ENCODE measurements around the gene AMPH. TPM values are rescaled to one million over a fixed set of nuclear protein-coding genes. Genes with fewer than 3 reads are reported as not detected.
"Not testable (repeated sequence)": the region's sequence is repeated elsewhere in the genome, so short reads cannot be mapped to it uniquely, and the experiment has no call there.

Gene AMPH
- polyA plus RNA-seq, 3 donors = 1.2 to 7.3 (median 2.9) TPM

DNA sequence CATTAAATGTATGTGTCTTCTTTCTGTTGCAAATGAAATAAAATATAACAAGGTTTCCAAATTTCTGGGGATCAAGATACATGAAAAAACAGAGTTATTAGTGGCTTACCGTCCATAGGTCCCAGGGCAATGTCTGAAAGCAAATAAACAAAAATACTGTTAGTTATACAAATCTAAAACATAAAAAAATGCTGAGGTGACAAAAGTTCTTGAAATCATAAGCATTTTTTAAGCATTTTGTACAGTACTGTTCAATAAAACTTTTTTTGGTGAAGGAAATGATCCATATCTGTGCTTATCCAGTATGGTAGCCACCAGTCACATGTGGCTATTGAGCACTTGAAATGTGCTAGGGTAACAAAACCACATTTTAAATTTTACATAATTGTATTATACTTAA, 199.1 kb downstream of the AMPH start:
- 68 to 91% (median 88%) methylated on average over 1 of the region's 1 CpG for WGBS, 3 donors
- H3K27ac ChIP-seq (ENCODE audit: low read depth, low read length) = no peak overlapping the region

DNA sequence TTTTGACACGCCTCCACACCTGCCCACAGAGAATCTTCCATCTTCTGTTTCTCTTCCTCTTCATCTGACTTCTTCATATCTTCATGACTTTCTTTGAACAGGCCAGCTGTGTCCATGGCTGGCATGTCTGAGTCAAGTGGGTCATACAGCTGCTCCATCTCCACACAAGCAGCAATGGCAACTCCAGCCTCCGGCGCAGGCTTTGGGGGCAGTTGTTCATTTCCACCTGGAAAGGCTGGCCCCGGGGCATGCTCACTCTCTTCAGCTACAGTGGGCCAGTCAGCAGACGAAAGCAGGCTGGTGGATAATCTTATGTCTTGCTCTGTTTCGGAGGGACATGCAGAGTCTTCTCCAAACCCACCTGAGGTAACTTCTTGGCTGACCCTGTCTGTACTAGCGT, 202.1 kb downstream of the AMPH start:
- 79 to 94% (median 91%) methylated on average over 7 of the region's 7 CpGs for WGBS, 3 donors

DNA sequence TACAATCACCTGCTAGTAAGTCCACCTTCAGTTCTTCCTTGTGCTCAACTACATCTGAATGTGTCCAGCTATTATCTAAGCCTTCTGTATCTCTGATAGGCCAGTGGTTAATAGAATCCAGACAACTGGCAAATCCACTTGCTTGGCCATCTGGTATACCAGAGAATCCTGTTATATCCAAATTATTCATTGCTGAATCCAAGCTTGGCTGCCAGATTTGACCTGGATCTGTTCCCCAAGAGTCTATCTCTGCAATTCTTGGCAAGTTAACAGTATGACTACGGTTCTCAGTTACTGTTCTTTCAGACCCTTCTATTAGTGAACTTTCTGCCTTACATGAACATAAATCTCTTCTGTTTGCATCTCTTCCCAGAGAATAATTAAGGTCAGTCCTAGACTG, 203.1 kb downstream of the AMPH start:
- no peak overlapping the region for H3K27ac ChIP-seq (ENCODE audit: low read depth, low read length)
- WGBS, 3 donors = 55 to 66% (median 60%) methylated on average over 1 of the region's 1 CpG

More for the DNA sequence above, 202.1 kb downstream of the AMPH start:
- no peak overlapping the region for H3K27ac ChIP-seq (ENCODE audit: low read depth, low read length)

DNA sequence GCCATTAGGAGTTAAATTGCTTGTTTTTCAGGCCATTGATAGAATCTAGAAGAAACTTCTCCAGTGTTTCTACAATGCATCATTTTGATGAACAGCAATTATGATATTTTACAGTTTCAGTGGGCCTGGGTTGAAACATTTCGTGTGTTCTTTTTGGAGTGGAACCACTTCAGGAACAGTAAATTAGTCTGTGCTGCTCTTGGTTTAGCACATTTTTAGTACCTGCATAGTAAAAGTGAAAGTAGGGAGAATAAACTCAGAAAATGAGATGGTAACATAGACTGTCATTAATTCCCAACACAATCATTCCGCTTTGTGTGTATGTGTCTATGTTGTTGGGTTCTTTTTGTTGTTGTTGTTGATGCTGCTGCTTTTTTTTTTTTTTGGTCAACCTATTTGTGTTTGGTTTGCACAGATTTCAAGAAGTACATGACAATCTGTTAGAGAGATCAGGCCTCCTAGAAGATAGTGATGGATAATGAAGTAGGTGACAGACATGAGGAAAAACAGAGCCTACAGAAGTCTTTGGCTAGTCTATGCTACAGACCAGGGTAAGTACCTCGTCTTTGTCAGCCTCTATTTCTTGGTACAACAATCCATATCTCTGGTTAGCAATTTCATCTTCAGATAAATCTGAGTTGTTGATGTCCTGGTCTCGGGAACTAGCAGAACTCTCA, 203.8 kb downstream of the AMPH start:
- WGBS, 3 donors = 44 to 62% (median 59%) methylated on average over 4 of the region's 4 CpGs

GRCh38 chr7:38425509-38425908, 205.7 kb downstream of the AMPH start:
- no peak overlapping the region for H3K27ac ChIP-seq (ENCODE audit: low read depth, low read length)
- WGBS, 3 donors = 55 to 68% (median 62%) methylated on average over 2 of the region's 2 CpGs

More for the DNA sequence above, 203.8 kb downstream of the AMPH start:
- H3K27ac ChIP-seq (ENCODE audit: low read depth, low read length) = no peak overlapping the region

DNA sequence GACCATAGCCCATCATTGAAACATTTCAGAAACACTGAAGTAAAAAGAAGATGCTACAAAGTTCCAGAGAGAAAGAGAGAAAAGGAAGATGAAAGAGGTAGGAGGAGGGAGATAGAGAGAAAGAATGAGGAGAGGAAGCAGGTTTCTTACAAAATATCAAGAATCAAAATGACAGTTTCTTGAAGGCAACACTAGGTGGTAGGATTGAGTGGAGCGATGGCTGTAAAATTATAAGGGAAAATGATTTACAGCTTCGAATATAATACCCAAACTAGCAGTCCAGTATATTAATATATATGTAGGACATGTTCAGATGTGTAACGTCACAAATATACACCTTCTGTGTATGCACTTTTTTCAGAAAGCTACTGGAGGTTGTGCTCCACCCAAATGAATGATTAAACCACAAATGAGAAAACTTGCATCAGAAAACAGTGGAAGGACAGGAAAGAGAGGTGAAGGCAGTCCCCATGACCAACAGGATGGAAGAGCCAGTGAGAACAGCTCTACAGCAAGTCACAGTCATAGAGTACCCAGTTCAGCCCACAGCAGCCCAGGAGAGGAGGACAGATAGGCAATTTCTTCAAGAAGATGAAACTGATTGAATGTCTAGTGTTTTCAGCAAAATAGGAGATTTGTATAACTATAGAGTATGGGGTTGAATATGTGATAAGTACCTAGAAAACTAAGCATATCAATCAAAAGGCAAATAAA, 206.3 kb downstream of the AMPH start:
- WGBS, 3 donors = 76 to 90% (median 83%) methylated on average over 3 of the region's 3 CpGs
- no peak overlapping the region for H3K27ac ChIP-seq (ENCODE audit: low read depth, low read length)

DNA sequence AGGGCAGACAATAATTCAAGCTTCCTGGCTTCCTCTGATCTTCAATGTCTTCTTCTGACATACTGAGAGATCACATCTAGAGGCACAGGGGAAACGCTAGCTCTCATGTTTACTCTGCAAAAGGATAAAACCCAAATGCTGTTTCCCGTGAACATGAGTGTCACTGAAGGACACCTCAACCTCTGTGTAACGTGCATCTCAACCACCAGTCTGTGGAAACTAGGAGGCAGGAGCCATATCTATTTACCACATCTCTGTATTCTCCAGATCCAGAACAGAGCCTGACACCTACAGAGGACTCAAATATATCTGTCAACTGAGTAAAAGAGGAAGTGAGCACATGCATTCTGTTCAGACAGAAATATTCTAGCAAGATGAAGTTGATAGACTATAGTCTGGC, 217.4 kb downstream of the AMPH start:
- H3K27ac ChIP-seq (ENCODE audit: low read depth, low read length) = no peak overlapping the region
- WGBS, 3 donors = 44 to 51% (median 47%) methylated on average over 3 of the region's 3 CpGs

DNA sequence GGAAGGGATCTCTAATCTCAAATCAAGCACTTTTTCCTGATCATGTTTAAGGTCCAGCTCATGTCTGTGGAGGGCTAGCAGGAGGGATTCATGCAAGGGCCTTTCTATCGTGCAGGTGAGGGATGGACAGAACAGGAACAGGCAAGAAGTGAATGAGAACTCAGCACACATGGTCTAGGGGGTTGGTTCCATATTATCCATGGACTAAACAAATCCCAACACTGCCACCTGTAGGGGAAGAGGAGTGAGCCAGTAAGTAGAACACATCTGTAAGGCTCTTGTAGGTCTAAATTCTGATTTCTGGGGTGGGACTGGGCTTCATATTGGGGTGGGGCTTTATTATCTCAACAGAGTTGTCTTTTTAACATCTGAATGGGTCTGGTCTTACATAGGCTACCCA, 219.8 kb downstream of the AMPH start:
- 57 to 79% (median 65%) methylated on average over 1 of the region's 1 CpG for WGBS, 3 donors
- H3K27ac ChIP-seq (ENCODE audit: low read depth, low read length) = no peak overlapping the region

- 19 to 79% (median 78%) methylated on average over 2 of the region's 2 CpGs for WGBS, 3 donors
- no peak overlapping the region for H3K27ac ChIP-seq (ENCODE audit: low read depth, low read length)
These were observed 221.1 kb downstream of the AMPH start for GRCh38 chr7:38410056-38410455.

- H3K27ac ChIP-seq (ENCODE audit: low read depth, low read length) = no peak overlapping the region
- 83 to 94% (median 92%) methylated on average over 6 of the region's 6 CpGs for WGBS, 3 donors
These were observed 221.6 kb downstream of the AMPH start for GRCh38 chr7:38409531-38409930.

DNA sequence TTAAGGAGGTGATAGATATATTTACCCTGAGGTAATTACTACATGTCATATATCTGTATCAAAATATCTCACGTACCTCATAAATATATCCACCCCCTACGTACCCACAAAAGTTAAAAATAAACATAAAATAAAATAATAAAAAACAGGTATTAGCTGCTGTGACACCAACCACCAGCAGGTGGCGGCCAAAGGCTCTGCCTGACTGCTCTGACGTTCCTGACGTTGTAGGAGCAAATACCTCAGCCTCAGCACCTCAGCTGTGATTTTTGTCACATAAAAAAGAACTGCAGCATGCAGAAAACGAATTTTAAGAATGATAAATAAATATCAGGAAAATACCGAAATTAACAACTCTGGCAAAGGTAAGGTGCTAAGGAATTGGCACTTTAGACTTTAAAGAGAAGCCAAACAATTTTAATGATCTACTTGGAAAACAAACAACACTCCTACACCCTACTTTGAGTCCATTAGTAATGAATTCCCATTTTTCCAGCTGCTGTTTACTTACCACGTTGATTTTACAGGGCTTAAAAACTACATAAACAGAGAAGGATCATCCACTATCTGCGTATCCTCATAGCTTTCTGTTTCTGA, 232.3 kb downstream of the AMPH start:
- H3K27ac ChIP-seq (ENCODE audit: low read depth, low read length) = no peak overlapping the region
- 6 to 8% (median 8%) methylated on average over 9 of the region's 9 CpGs for WGBS, 3 donors

DNA sequence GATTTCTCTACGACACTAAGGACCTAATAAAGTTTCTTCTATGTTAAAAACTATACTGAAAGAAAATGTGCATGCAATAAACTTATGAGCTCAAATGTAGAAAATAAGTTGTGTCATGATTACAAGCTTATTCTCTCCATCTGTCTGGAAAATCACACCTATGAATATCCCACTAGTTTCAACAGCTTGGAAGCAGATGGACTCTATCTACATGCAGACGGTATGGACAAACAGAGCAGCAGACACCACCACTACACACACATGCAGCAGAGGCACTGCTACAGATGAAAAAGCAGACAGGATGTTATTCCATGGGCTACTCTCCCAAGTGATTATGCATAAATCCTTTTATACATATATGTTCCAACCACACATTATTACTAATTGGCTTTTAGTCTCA, 234.3 kb downstream of the AMPH start:
- 70 to 94% (median 84%) methylated on average over 2 of the region's 2 CpGs for WGBS, 3 donors
- H3K27ac ChIP-seq (ENCODE audit: low read depth, low read length) = no peak overlapping the region

DNA sequence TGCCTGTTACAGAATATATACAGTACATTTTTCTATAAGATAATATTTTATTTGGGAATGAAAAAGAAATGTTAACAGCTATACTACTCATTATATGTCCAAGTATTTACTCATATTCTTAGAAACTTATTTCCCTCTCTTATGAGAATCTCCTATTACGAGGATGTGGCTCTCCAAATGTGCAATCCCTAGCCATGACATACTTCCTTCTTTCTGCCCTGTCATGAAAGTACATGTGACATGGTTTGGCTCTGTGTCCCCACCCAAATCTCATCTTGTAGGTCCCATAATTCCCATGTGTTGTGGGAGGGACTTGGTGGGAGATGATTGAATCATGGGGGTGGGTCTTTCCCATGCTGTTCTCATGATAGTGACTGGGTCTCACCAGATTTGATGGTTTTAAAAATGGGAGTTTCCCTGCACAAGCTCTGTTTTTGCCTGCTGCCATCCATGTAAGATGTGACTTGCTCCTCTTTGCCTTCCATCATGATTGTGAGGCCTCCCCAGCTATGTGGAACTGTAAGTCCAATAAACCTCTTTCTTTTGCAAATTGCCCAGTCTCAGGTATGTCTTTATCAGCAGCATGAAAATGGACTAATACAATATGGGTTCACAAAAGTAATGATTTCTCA, 235.1 kb downstream of the AMPH start:
- not testable (repeated sequence) for H3K27ac ChIP-seq (ENCODE audit: low read depth, low read length)
- WGBS, 3 donors = 56 to 72% (median 71%) methylated on average over 1 of the region's 1 CpG

DNA sequence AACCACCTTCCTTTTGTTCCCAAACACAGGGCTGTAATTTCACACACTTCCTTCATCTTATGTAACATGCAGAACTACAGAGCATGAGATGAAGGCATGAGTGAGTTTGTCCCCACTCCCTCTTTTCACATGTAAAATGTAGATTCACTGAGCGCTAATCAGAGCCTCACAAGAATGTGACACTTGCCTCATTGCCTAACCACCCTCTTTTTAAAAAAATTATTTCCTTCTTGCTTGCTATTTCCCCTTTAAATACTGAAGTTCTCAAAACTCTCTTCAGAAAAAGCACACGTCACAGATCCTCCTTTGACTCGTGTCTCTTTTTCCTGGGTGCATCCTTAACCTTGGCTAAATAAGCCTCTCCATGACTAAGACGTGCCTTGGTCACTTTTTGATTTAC, 236.5 kb downstream of the AMPH start:
- WGBS, 3 donors = 43 to 64% (median 47%) methylated on average over 4 of the region's 4 CpGs
- H3K27ac ChIP-seq (ENCODE audit: low read depth, low read length) = no peak overlapping the region

GRCh38 chr7:38393874-38394273, 237.3 kb downstream of the AMPH start:
- WGBS, 3 donors = 75 to 84% (median 76%) methylated on average over 5 of the region's 5 CpGs
- H3K27ac ChIP-seq (ENCODE audit: low read depth, low read length) = no peak overlapping the region

GRCh38 chr7:38391751-38392150, 239.4 kb downstream of the AMPH start:
- H3K27ac ChIP-seq (ENCODE audit: low read depth, low read length) = no peak overlapping the region
- 86 to 93% (median 88%) methylated on average over 13 of the region's 13 CpGs for WGBS, 3 donors

DNA sequence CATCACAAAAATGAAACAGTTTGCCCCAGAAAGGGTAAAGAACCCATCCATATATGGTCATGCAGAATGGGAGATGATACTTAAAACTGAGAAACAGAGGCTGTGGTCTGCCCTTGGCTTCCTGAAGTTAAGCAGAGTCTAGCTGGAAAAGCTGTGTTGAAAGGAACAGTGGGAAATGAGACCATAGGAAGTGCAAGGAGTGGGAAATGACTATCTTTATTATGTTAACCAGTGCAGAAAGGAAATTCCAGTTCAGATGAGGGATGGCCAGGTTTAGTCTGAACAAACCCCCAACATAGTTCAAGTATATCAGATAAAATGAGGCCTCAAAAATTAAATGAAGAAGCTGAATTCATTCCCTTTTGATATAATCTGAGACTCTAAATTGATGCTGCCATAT, 245.5 kb downstream of the AMPH start:
- no peak overlapping the region for H3K27ac ChIP-seq (ENCODE audit: low read depth, low read length)

DNA sequence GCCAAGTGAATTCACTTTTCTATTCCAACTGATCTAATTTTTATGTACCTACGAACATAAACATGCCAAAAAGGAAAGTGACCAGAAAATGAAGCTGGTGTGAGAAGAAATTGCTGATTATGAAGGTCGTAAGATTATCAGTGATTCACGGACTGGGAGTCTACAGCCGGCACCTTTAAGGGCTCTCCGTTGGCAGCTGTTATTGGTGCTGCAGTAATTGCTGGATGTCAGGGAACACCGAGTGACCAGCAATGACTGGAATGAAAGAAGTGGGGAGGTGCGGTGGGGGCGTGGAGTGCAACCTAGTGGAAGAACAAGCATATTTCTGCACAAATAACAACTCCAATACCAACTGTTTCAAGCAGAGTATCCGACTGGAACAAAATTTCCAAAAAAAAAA, 247.9 kb downstream of the AMPH start:
- 73 to 86% (median 85%) methylated on average over 9 of the region's 9 CpGs for WGBS, 3 donors

DNA sequence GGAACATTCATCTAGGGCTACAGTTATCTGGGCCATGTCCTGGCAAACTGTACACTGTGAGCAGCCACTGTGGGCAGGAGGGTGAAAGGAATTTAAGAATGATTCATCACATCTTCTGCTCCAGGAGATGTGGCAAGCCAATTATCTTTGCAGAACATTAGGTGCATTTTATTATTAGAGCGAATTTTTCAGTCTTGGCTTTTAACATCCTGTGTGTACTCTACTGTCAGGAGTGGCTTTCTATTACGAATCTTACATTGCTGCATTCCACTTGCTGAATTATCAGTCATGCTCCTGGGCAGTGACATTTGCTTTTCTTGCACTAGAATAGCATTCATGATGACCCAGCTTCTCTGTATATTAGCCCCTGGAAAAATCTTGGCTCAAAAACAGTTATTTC, 248.5 kb downstream of the AMPH start:
- no peak overlapping the region for H3K27ac ChIP-seq (ENCODE audit: low read depth, low read length)
- WGBS, 3 donors = 74 to 81% (median 78%) methylated on average over 2 of the region's 2 CpGs

More for the DNA sequence above, 247.9 kb downstream of the AMPH start:
- no peak overlapping the region for H3K27ac ChIP-seq (ENCODE audit: low read depth, low read length)
